ENCODE measurements around the gene LYSMD1.

The LYSMD1 gene

GRCh38 chr1:151157067-151157531 is 8.6 kb downstream of the LYSMD1 start:
- Mint-ChIP-seq H3K27ac (peak overlapping the region; percentile 85), H3K27me3 (no peaks in the 10 kb centered on the region), H3K9me3 (no peaks in the 10 kb centered on the region), H3K4me3 (peak overlapping the region; percentile 95), H3K4me1 (peaks cover 38% of the 10 kb centered on the region), H3K36me3 (peaks cover 30% of the 10 kb centered on the region)
- ATAC-seq: peak; percentile 67

GRCh38 chr1:151156515-151156819 is 9.2 kb downstream of the LYSMD1 start, which contains the start of gene TNFAIP8L2:
TNFAIP8L2 (plus strand) TSS chr1:151156649; CDS start chr1:151158698, 2,049 bp downstream.
- peak within 1 kb of the TSS; percentile 95 for H3K4me3 Mint-ChIP-seq
- H3K36me3 Mint-ChIP-seq: peaks cover 30% of the 10 kb centered on the region
- peaks cover 38% of the 10 kb centered on the region for H3K4me1 Mint-ChIP-seq
- H3K27me3 Mint-ChIP-seq: no peaks in the 10 kb centered on the region
- ATAC-seq: peak; percentile 94
- H3K9me3 Mint-ChIP-seq: no peaks in the 10 kb centered on the region
- peak within 1 kb of the TSS; percentile 85 for H3K27ac Mint-ChIP-seq

- Mint-ChIP-seq H3K4me3 (peak overlapping the region; percentile 2), H3K9me3 (no peaks in the 10 kb centered on the region), H3K4me1 (peaks cover 11% of the 10 kb centered on the region), H3K36me3 (no peaks in the 10 kb centered on the region), H3K27ac (no peak overlapping the region), H3K27me3 (peaks cover 11% of the 10 kb centered on the region)
- no peak for ATAC-seq
These were observed 18.0 kb downstream of the LYSMD1 start for GRCh38 chr1:151147665-151148064.

- Mint-ChIP-seq H3K27me3 (peaks cover 11% of the 10 kb centered on the region), H3K36me3 (no peaks in the 10 kb centered on the region), H3K4me1 (peaks cover 16% of the 10 kb centered on the region), H3K27ac (peak overlapping the region; percentile 3), H3K9me3 (no peaks in the 10 kb centered on the region), H3K4me3 (peak overlapping the region; percentile 86)
- no peak for ATAC-seq
These were observed 18.6 kb downstream of the LYSMD1 start for GRCh38 chr1:151147132-151147503.

GRCh38 chr1:151146412-151147131 is 19.1 kb downstream of the LYSMD1 start, which contains the start of gene SEMA6C:
SEMA6C (minus strand) TSS chr1:151146631; CDS start chr1:151142621, 4,010 bp downstream.
- Mint-ChIP-seq H3K27ac (peak within 1 kb of the TSS; percentile 3), H3K36me3 (no peaks in the 10 kb centered on the region), H3K9me3 (no peaks in the 10 kb centered on the region), H3K27me3 (peaks cover 11% of the 10 kb centered on the region), H3K4me3 (peak within 1 kb of the TSS; percentile 86), H3K4me1 (peaks cover 18% of the 10 kb centered on the region)
- peak; percentile 99 for ATAC-seq

- Mint-ChIP-seq H3K4me1 (peaks cover 18% of the 10 kb centered on the region), H3K27ac (peak overlapping the region; percentile 3), H3K9me3 (no peaks in the 10 kb centered on the region), H3K27me3 (peaks cover 11% of the 10 kb centered on the region), H3K36me3 (no peaks in the 10 kb centered on the region), H3K4me3 (peak overlapping the region; percentile 86)
- ATAC-seq: peak; percentile 14
These were observed 19.7 kb downstream of the LYSMD1 start for GRCh38 chr1:151146072-151146411.

GRCh38 chr1:151145304-151146071 is 20.2 kb downstream of the LYSMD1 start:
- Mint-ChIP-seq H3K4me3 (peak overlapping the region; percentile 86), H3K4me1 (peaks cover 18% of the 10 kb centered on the region), H3K9me3 (no peaks in the 10 kb centered on the region), H3K36me3 (no peaks in the 10 kb centered on the region), H3K27me3 (peaks cover 11% of the 10 kb centered on the region), H3K27ac (no peak overlapping the region)
- no peak for ATAC-seq

- peaks cover 11% of the 10 kb centered on the region for H3K27me3 Mint-ChIP-seq
- H3K9me3 Mint-ChIP-seq: no peaks in the 10 kb centered on the region
- no peaks in the 10 kb centered on the region for H3K36me3 Mint-ChIP-seq
- H3K4me1 Mint-ChIP-seq: peaks cover 18% of the 10 kb centered on the region
- ATAC-seq: no peak
- no peak overlapping the region for H3K27ac Mint-ChIP-seq
- H3K4me3 Mint-ChIP-seq: no peak overlapping the region
These were observed 21.0 kb downstream of the LYSMD1 start for GRCh38 chr1:151144474-151145303.

GRCh38 chr1:151143986-151144385 is 21.7 kb downstream of the LYSMD1 start:
- no peak for ATAC-seq
- H3K9me3 Mint-ChIP-seq: no peaks in the 10 kb centered on the region
- peaks cover 18% of the 10 kb centered on the region for H3K4me1 Mint-ChIP-seq
- no peak overlapping the region for H3K4me3 Mint-ChIP-seq
- H3K27ac Mint-ChIP-seq: no peak overlapping the region
- no peaks in the 10 kb centered on the region for H3K36me3 Mint-ChIP-seq
- H3K27me3 Mint-ChIP-seq: peaks cover 11% of the 10 kb centered on the region

- Mint-ChIP-seq H3K36me3 (no peaks in the 10 kb centered on the region), H3K27ac (no peak overlapping the region), H3K4me3 (no peak overlapping the region), H3K27me3 (peaks cover 11% of the 10 kb centered on the region), H3K4me1 (peaks cover 18% of the 10 kb centered on the region), H3K9me3 (no peaks in the 10 kb centered on the region)
- no peak for ATAC-seq
These were observed 22.7 kb downstream of the LYSMD1 start for GRCh38 chr1:151143057-151143435.

GRCh38 chr1:151142411-151143056 is 23.2 kb downstream of the LYSMD1 start:
- peaks cover 18% of the 10 kb centered on the region for H3K4me1 Mint-ChIP-seq
- no peak for ATAC-seq
- no peaks in the 10 kb centered on the region for H3K9me3 Mint-ChIP-seq
- no peak overlapping the region for H3K27ac Mint-ChIP-seq
- peaks cover 11% of the 10 kb centered on the region for H3K27me3 Mint-ChIP-seq
- H3K36me3 Mint-ChIP-seq: no peaks in the 10 kb centered on the region
- no peak overlapping the region for H3K4me3 Mint-ChIP-seq

- Mint-ChIP-seq H3K27me3 (no peaks in the 10 kb centered on the region), H3K4me1 (peaks cover 8% of the 10 kb centered on the region), H3K4me3 (no peak overlapping the region), H3K36me3 (no peaks in the 10 kb centered on the region), H3K9me3 (no peaks in the 10 kb centered on the region), H3K27ac (no peak overlapping the region)
- ATAC-seq: no peak
These were observed 27.9 kb downstream of the LYSMD1 start for GRCh38 chr1:151137789-151138188.

GRCh38 chr1:151135433-151136385 is 30.0 kb downstream of the LYSMD1 start:
- ATAC-seq: no peak
- H3K36me3 Mint-ChIP-seq: no peaks in the 10 kb centered on the region
- no peaks in the 10 kb centered on the region for H3K9me3 Mint-ChIP-seq
- no peaks in the 10 kb centered on the region for H3K27me3 Mint-ChIP-seq
- H3K27ac Mint-ChIP-seq: no peak overlapping the region
- peaks cover 12% of the 10 kb centered on the region for H3K4me1 Mint-ChIP-seq
- H3K4me3 Mint-ChIP-seq: no peak overlapping the region

- no peaks in the 10 kb centered on the region for H3K36me3 Mint-ChIP-seq
- no peak overlapping the region for H3K27ac Mint-ChIP-seq
- no peak for ATAC-seq
- no peaks in the 10 kb centered on the region for H3K27me3 Mint-ChIP-seq
- no peak overlapping the region for H3K4me3 Mint-ChIP-seq
- peaks cover 13% of the 10 kb centered on the region for H3K4me1 Mint-ChIP-seq
- H3K9me3 Mint-ChIP-seq: no peaks in the 10 kb centered on the region
These were observed 30.7 kb downstream of the LYSMD1 start for GRCh38 chr1:151134991-151135390.

Data from stimulated activated memory B cell treated with anti-CD40 and anti-IgM and Interleukin-4, amounts not matched to agents 10 μg/mL and 1 μg/mL and 100 μg/mL, for 72 hours (primary cell).